ENCODE measurements around the gene ARHGEF4. TPM values are rescaled to one million over a fixed set of nuclear protein-coding genes. Genes with fewer than 3 reads are reported as not detected.

ARHGEF4 gene
- total RNA-seq, 1 experiment from 2014 or later: 12.6 TPM

DNA sequence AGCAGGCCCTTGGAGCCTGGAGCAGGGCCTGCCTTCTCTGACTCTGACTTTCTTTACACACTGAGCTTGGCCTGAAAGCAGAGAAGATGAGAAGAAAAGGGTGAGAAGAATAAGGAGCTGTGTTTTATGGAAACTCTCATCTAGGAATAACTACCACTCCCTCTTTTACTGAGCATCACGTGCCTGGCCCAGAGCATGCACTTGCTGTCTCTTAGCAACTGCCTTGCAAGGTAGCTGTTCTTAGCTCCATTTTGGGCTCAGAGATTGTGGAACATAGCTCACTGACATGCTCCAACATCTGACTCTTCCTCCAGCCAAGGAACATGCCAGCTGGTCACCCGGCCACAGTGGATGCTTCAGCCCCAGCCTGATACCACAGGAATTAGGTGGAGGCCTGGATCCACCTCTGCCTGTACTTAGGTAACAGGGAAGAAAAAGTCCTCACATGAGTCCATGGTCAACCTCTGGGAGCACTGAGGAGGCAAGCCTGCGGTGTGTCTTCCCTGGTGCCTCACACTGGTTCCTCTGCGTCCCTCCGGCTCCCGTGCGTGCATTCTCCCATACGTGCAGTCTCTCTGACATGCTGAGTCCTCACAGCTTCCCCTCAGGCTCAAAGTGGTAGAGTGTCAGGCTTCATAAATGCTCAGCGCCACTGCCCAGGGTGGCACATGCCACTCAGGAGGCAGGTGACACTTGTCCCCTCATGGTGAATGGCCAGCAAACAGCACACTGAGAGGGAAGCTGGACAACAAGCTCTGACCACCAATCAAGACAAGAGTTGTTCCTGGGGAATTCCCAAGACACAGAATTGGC lies 45.7 kb upstream of the ARHGEF4 start:
- H3K4ac ChIP-seq (ENCODE audit: low read depth, low read length): no peak overlapping the region
- H4K8ac ChIP-seq (replicated peaks; ENCODE audit: insufficient read length, low read depth, low read length): no peak overlapping the region
- no peak overlapping the region for H2BK120ac ChIP-seq (ENCODE audit: low read depth, low read length, poor library complexity, severe bottlenecking)
- TF ChIP-seq, protein P1, sequence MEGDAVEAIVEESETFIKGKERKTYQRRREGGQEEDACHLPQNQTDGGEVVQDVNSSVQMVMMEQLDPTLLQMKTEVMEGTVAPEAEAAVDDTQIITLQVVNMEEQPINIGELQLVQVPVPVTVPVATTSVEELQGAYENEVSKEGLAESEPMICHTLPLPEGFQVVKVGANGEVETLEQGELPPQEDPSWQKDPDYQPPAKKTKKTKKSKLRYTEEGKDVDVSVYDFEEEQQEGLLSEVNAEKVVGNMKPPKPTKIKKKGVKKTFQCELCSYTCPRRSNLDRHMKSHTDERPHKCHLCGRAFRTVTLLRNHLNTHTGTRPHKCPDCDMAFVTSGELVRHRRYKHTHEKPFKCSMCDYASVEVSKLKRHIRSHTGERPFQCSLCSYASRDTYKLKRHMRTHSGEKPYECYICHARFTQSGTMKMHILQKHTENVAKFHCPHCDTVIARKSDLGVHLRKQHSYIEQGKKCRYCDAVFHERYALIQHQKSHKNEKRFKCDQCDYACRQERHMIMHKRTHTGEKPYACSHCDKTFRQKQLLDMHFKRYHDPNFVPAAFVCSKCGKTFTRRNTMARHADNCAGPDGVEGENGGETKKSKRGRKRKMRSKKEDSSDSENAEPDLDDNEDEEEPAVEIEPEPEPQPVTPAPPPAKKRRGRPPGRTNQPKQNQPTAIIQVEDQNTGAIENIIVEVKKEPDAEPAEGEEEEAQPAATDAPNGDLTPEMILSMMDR (conservative IDR thresholded peaks at IDR 0.05): no peak
- Mint-ChIP-seq H3K4me1 (peaks cover 3% of the 10 kb centered on the region in 2 experiments), H3K36me3 (ENCODE audit: insufficient read depth in 1 of 3, low read depth in 3 of 3) (no peaks in the 10 kb centered on the region), H3K27ac (no peak overlapping the region), H3K27me3 (ENCODE audit: low read depth) (no peaks in the 10 kb centered on the region; the same call in 1 of the 2 replicates), H3K9me3 (no peaks in the 10 kb centered on the region), H3K4me3 (no peak overlapping the region)
- no peaks in the 10 kb centered on the region for H3K9me3 ChIP-seq (ENCODE audit: control insufficient read depth, low read depth, low read length)
- no peak overlapping the region for H4K5ac ChIP-seq (ENCODE audit: insufficient read length, low read depth, low read length)
- H2BK5ac ChIP-seq (ENCODE audit: insufficient read length, low read length): no peak overlapping the region
- H3K23ac ChIP-seq (ENCODE audit: insufficient read length, low read depth, low read length): no peak overlapping the region
- no peak for DNase-seq
- no peaks in the 10 kb centered on the region for H4K20me1 ChIP-seq (ENCODE audit: control insufficient read depth, insufficient read depth, insufficient read length)
- H3K4me1 ChIP-seq (ENCODE audit: insufficient read depth, low read length): no peaks in the 10 kb centered on the region
- H2AFZ ChIP-seq (ENCODE audit: low read length): no peak overlapping the region
- H2BK20ac ChIP-seq (ENCODE audit: low read depth, low read length, poor library complexity, severe bottlenecking): no peak overlapping the region
- H3K18ac ChIP-seq (ENCODE audit: insufficient read length, low read depth, low read length): no peak overlapping the region
- H4K91ac ChIP-seq (ENCODE audit: insufficient read length, low read depth, low read length): no peak overlapping the region
- no peak overlapping the region for H2AK5ac ChIP-seq (ENCODE audit: insufficient read length, low read length)
- no peak overlapping the region for H3K14ac ChIP-seq (ENCODE audit: insufficient read depth, low read length)
- no peak overlapping the region for H3K4me2 ChIP-seq (ENCODE audit: insufficient read depth, insufficient read length, low read length)
- no peak overlapping the region for H2BK12ac ChIP-seq (ENCODE audit: insufficient read length, low read depth, low read length)
- no peak overlapping the region for H3T11ph ChIP-seq (ENCODE audit: low read length)
- no peaks in the 10 kb centered on the region for H3K27me3 ChIP-seq (ENCODE audit: insufficient read depth, low read length)
- H2BK15ac ChIP-seq (ENCODE audit: low read depth, low read length): no peak overlapping the region
- WGBS (ENCODE audit: extremely low coverage, insufficient read length, low lambda C conversion rate): no CpG with 5 or more reads among the region's 9 CpGs
- no peaks in the 10 kb centered on the region for H3K23me2 ChIP-seq (ENCODE audit: insufficient read length, low read depth, low read length, poor library complexity, severe bottlenecking)
- H3K9ac ChIP-seq (ENCODE audit: extremely low read depth, insufficient read length, low read length): no peak overlapping the region
- no peak overlapping the region for H3K56ac ChIP-seq (ENCODE audit: insufficient read length, low read depth, low read length)
- H3K27ac ChIP-seq (ENCODE audit: insufficient read length, low read depth, low read length): no peak overlapping the region
- no peaks in the 10 kb centered on the region for H3K79me1 ChIP-seq (ENCODE audit: insufficient read depth, low read depth, low read length, poor library complexity, severe bottlenecking)
- no peaks in the 10 kb centered on the region for H3K79me2 ChIP-seq (ENCODE audit: insufficient read depth, low read length)
